G401.6 (cell line): Measurements from ENCODE around the gene WDFY2.
"Not testable (repeated sequence)": the region's sequence is repeated elsewhere in the genome, so short reads cannot be mapped to it uniquely, and the experiment has no call there.

Source experiments
- FAIRE-seq: peaks from 2 replicates; lab custom pipeline; 2012; peaks lifted over from hg19 to GRCh38; lab: Jason Lieb, UNC

The WDFY2 gene

DNA sequence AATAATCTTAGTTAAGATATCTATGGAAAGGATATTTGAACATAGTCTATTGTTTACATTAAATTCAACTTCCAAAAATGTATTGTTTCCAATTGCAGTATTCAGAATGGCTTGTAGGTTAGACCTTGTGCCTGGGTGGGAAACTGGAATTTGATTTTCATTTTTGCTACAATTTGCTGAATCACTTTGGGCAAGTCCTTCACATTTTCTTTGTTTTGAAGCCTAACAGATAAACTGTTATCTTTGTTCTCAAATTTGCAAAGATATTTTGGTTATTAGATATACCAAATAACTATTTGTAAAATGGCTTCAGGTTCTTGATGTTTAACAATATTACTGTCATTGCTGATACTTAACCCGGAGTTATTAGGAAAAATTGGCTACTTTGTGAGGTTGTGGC is 82.6 kb downstream of the WDFY2 start:
- no peak for FAIRE-seq

DNA sequence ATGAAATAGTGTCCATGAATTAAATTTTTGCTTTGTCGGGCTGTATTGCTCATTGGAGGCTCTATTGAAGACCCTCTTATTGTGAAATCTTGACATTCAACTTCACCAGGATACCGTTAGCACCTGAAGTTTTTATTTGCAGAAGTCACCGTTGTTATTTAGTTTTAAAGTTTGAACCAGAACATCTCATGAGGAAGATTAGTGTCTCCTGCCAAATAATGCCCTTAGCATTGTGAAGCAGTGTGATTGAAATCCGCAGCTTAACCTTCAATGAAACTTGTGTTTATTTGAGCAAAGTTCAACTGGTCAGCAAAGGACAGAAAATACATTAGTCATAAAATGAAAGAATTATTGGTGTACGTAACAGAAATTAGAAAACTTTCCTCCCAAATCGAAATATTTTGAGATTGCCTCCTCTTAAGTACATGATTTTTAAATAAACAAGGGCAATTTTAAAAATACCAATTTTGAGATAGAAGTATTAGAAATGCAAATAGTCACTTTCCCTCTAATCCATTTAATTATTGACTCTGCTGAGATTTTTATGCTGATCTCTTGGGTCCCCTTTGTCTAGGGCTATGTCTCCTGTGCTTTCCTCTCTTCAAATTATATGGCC is 84.4 kb downstream of the WDFY2 start:
- no peak for FAIRE-seq

DNA sequence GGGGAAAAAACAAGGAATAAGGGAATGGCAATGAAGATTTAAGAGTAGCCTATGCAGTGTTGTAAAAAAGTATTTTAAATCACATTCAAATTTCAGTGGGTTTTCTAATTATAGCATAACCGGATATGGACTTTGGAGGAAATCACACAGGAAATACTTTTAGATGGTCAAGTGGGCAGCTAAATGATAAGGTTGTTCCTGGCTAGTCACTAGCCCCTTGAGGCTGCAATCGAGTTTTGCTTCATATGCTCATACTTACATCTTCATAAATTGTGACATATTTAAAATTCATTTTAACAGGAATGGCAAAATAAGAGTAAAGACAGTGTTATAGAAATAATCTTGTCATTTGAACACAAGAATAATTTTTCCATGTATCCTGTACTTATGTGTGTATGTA is 88.9 kb downstream of the WDFY2 start:
- no peak for FAIRE-seq

DNA sequence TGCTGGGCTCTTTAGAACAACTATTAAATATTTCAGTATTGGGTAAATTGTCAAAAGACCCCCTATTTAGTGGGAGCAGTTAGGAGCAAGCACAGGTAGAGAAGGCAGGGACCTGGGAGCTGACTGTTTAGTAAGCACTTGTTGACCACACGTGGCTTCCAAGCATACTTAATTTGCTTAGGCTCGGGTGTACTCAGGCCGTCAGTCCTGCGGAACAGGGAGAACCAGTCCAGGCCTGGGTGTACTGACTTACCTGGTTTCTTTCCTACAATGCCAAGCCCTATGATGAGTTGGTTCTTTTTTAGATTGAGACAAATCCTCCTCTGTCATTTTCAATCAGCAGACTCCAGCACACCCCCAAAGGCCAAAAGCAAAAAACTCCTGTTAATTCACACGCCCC is 90.0 kb downstream of the WDFY2 start:
- FAIRE-seq, result no peak

DNA sequence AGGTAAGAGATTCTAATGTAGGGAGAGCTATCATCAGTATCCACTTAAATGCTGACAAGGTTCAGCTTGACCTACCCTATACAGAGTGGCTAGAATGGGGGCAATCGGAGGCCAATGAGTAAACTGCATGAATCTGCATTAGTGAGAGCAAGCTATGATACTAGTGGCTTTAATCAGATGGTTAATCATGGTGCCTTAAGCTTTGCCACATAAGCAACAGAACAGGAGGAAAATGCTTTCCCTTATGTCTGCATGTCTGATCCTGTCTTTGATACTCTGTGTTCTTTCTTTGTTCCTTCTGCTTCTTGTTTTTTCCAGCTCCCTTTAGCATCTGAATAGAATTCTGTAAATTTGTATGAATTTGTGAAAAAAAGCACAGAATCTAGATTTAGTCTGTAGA is 91.1 kb downstream of the WDFY2 start:
- no peak for FAIRE-seq

DNA sequence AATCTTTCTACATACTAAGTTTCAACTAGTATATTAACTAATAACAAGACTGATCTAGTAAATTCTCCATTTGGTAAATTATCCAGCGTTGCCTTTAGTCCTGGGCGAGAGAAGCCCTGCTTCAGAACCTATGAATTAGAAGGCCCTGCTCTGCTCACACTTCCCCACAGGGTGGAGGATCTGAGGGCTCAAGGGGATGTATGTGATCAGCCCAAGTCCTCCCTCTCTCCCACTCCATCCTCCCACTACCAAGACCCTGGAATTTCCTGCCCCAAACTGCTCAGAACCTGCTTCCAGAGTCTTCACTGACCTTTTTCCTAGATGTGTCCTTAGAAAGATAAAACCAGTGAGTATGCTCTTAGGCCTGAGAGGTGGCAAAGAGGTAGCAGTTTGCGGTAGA is 91.6 kb downstream of the WDFY2 start:
- no peak for FAIRE-seq

DNA sequence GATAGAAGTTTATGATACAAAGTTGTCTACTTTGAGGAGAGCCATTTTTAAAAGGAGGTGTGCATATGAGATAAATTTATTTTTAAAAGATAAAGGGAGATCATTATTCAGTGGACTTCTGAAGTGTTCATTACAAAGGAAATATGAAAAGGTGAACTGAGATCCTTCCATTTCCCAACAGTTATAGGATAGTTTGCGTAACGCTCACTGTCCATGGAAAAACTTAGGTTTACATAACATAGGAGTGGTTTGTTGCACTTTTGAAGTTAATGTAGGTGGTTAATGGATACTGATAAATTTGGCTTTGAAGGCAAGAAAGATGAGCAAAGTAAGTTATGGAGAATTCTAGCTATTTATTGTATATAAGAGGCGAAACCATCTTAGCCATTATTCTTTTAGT is 92.5 kb downstream of the WDFY2 start:
- no peak for FAIRE-seq

DNA sequence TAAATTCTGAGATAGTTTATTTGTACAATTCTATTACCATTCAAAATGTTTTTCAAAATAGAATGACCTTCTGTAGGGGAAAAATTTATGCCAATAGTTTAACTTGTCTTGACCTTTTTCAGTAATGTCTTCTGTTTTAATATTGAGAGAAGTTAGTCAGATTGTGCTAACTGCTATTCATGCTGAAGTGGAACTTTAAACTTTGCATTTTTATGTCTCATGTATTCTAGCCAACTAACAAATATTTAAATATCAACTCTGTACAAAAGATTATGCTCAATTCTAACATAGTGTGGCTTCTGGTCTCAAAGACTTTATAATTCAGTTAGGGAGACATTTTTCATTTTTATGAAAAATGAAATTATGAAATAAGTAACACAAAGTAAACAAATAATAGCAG is 94.2 kb downstream of the WDFY2 start:
- FAIRE-seq, result no peak

DNA sequence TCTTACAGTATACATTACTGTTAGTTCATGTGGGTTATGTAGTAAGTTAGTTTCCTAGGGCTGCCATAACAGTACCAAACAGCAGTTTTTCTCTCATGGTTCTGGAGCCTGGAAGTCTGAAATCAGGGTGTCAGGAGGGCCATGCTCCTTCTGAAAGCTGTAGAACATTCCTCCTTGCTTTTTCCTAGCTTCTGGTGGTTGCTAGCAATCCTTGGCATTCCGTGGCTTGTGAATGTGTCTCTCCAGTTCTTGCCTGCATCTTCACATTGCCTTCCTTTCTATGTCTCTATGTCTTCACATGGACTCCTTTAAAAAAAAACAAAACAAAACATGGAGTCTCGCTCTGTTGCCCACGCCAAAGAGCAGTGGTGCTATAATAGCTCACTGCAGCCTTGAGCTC is 95.4 kb downstream of the WDFY2 start:
- FAIRE-seq, result no peak

DNA sequence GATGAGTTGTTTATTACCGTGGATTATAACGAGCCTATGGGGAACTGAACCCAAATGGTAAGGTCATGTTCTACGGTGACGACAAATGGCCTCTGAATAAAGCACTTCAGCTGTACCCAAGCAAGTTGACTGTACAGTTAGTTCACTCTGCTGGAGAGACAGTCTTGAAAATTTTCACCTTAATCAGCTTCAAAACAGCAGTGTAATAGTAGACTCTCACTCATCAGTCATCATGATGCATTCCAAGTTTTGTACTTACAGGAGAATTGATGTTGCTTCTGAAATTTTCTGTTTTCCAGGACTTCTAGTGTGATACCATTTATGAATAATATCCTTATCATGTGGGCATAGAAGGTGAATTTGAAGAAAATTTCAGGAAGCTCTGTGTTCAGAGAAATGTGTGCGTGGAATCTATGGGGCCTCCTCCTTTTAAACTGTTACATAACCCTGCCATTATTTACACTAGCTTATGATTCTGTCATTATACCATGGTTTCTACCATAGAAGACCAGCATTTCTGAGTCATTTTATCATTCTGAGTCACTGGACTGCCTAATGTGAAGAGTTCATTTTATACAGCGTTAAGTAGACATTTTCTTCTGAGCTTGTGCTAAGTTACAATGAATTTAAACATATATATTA is 96.9 kb downstream of the WDFY2 start:
- no peak for FAIRE-seq

DNA sequence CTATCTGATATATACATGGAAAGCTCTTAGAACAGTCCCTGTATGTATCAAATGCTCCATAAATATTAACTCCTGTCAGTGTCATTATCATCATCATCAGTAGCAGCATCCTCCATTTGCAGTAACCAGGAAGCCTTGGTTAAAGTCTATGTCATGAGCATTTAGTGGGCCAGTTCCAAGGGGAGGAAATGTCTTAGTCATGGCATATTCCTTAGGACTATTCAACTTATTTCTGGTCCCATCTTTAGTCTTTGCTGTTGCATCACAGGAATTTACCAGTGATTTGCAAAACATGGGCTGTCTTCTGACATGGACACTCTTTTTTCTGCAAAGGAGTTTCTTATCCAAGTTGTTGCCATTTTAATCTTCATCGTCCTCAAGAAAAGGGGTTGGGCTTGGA is 98.4 kb downstream of the WDFY2 start:
- no peak for FAIRE-seq

DNA sequence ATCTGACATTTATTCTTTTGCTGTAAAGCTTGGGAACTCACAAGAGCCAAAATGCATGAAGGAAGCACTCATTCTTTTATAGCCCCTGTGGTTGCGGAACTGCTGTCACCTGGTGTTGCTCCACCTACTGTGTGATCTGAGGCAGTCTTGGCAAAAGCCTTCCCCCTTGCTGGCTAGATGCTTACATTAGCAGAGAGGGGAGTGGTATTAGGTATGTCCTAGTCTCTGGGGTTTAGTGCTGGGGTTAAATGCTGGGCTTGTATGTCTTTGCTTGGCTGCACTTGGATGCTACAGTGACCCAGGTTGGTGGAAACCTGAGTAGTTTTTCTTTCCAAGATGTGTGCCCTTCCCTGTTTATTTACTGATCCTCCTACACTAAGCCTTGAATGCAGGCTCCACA is 99.3 kb downstream of the WDFY2 start:
- no peak for FAIRE-seq

DNA sequence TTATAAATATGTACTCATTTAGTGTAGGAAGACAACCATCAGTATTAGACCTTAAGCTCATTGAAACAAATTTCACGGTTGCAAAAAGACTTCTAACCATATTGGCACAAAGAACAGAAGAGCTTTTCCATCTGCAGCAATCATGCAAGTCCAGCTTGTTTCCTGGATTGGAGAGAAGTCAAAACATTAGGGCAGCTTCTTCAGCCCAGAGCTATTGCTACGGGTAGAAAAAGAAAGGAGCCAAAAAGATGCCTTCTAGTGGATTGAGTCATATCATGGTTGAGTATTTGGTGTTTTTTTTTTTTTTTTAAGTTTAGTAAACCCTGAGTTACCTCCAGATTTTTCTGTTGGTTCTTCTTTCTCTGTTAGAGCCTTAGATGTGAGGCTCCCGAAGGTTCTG is 99.8 kb downstream of the WDFY2 start:
- no peak for FAIRE-seq

DNA sequence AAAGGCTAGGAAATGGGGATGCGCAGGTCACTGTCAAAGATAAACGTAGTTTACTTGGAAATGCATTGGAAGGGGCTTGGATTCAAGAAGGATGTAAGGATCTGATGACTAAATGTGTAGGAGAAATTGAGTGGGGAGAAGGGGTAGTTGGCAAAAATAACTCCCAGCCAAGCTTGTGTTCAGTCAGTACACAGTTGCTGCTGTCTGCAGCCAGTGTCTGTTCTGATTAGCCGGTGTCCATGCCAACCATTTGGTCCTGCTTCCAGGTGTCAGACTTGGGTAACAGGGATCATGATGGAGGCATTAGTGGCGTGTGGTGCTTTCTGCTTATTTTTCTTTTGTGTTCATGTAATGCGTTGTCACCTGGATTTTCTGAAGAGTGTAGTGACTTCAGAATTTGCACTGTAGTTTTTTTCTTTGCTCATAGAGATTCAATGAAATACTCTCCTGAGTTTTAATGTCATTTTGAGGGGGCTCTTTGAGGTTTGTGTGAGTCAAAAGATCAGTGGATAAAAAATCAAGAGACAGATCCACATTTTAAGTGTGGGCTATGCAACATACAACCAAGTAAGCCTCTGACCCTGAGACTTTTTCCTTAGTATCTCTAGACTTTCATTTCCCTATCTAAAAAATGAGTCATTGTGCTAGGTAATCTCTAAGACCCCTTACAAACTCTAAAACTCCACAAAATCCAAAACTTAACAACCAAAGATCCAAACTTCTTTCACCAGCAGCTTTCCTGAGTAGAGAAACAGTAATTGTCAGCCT is 103.9 kb downstream of the WDFY2 start:
- FAIRE-seq, result no peak

DNA sequence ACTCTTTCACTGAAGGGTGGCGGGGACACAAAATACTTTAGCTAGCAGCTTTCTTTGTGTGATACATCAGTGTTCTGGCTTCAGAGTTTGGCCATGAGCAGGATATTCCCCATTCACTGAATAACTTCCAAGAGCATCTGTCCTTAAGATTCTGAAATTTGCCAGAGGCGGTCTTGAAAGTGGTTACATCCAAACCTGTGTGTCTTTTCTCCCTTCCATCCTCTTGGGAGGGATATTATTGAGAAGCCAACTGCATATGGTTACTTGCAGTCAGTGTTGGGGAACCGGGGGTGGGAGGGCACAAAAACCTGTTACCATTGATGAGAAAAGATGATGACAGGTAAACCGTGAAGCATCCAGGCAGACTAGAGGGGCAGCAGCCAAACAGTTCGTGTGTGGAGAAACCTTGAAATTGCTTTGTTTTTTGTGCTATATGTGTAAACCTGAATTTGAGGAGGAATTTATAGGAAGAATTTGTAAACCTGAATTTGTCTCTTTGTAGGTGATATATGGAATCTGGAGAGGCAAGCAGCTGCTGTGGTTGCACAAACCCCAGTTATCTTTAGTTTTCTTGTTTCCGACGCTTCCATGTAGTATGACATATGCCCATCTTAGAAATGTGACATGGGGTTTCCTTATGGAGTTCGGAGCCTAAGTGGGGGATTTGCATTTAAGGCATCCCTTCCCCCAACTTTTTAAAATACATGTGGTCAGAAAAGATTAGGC is 104.8 kb downstream of the WDFY2 start:
- FAIRE-seq, result no peak

DNA sequence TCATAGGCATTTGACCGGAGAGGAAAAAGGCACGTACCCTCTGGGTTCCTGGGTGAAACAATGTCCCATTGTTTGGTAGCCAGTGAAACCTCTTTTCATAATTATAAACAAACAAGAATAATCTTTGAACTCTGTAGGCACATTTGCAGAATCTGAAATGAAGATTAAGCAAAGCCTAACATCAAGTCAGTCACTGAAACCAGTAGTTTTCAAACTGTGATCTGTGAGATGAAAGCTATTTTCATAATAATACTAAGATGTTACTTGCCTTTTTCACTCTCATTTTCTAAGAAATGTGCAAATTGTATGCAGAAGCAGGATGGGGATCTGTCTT is 105.4 kb downstream of the WDFY2 start:
- FAIRE-seq, result no peak

DNA sequence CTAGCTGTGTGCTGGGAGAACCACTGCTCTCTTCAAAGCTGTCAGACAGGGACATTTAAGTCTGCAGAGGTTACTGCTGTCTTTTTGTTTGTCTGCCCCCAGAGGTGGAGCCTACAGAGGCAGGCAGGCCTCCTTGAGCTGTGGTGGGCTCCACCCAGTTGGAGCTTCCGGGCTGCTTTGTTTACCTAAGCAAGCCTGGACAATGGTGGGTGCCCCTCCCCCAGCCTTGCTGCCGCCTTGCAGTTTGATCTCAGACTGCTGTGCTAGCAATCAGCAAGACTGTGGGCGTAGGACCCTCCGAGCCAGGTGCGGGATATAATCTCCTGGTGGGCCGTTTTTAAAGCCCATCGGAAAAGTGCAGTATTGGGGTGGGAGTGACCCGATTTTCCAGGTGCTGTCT is 111.4 kb downstream of the WDFY2 start:
- FAIRE-seq, result not testable (repeated sequence)

DNA sequence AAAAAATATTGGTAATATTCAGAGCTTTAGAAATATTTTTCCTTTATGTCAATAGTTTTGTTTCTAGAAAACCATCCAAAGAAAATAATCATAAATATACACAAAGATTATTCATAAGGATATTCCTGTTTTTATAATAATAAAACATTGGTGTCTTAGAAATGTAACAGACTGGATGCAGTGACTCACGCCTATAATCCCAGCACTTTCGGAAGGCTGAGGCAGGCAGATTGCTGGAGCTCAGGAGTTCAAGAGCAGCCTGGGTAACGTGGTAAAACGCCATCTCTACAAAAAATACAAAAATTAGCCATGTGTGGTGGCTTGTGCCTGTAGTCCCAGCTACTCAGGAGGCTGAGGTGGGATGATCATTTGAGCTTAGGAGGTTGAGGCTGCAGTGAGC is 112.9 kb downstream of the WDFY2 start:
- FAIRE-seq, result peak; percentile 45

DNA sequence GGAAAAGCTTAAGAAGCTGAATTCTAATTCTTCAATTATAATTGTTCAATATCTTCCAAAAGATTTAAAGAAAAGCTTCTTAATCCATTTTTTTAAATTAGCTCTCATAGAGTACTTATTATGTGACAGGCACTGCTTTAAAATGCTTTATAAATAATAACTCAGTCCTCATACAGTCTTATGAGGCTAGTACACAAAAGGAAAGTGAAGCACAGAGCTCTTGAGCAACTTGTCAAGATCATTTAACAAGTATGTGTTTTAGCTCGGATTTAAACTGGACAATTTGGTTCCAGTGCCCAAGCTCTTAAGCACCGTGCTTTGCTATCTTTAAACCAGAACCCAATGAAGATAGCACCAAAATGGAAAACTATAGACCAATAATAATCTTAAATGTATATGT is 113.6 kb downstream of the WDFY2 start:
- no peak for FAIRE-seq

DNA sequence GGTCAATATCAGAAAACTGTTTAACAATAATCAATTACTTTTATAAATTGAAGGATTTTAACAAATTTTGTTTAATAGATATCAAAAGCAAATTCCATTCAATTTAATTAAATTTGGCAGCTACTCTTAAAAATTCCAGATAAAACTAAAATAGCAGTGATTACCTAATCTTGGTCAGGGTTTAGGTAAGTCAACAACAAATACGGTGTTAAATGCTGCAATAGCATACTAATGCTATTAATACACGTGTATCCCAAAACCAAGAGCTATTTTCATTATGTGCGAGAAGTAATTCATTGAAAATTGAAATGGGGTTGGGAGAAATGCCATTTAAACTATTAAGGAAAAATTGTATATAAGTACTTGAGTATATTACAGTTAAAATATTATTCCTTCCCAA is 114.1 kb downstream of the WDFY2 start:
- no peak for FAIRE-seq

DNA sequence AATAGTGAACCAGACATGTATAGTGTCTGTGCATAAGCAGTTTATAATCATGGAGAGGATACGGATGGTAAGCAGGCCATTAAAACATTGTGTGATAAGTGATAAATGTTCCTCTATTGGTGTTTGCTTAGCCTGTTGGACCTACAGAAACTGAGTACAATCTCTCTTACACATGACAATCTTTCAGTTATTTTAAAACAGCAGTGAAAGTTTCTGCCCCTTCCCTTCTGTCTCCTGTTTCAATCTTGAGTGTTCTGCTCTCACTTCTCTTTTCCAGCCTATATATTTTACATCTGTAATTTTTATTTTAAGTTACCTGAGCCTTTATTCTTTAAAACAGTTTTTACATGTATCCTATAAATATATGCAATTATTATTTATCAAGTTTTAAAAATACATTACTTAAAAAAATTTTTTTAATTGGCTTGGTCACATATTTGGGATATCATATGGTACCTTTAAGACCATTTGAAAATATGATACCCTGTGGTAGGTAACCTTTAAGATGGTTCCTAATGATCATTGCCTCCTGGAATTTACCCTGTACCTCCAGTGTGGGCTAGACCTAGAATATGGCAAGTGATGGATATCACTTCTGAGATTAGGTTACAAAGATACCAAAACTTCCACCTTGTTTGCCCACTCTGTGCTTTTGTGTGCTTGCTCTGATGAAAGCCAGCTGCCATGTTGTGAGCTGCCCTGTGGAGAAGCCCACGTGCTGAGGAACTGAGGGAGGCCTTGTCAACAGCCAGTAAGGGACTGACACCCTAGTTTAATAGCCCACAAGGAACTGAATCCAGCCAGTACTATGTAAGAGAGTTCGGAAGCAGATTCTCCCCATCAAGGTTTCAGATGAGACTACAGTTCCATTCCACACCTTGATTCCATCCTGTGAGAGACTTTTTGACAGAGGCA is 120.4 kb downstream of the WDFY2 start:
- no peak for FAIRE-seq

DNA sequence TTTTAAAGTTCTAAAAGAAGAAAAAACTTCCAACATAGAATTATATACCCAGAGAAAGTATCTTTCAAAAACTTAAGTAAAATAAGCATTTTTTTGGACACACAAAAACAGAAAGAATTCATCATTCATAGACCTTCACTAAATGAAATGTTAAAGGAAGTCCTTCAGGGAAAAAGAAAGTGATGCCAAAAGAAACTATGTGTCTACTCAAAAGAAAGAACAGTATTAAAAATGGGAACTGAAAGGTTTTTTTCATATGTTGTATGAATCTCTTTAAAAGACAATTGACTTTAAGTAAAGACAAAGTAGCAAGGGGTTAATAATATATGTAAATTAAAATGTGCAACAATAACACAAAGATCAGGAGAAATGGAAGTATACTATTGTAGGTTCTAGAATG is 123.2 kb downstream of the WDFY2 start:
- no peak for FAIRE-seq
